Measurements from ENCODE around the gene LRIG1.

GRCh38 chr3:66485291-66485968 is 15.4 kb downstream of the LRIG1 start:
- TF ChIP-seq CTCF (IDR thresholded peaks at IDR 0.05) (no peak), REST (IDR thresholded peaks at IDR 0.05; ENCODE audit: insufficient read depth in 1 of 2, low read depth in 2 of 2, low read length in 1 of 2) (no peak), POLR2AphosphoS5 (IDR thresholded peaks at IDR 0.05; ENCODE audit: low read depth, low read length) (no peak), SIN3A (IDR thresholded peaks at IDR 0.05; ENCODE audit: borderline replicate concordance, insufficient read depth, low read depth, low read length) (no peak)

All from Panc1 (cell line).